ENCODE measurements around the gene SLC4A9.

- no peak for TF ChIP-seq CTCF (IDR thresholded peaks at IDR 0.05)
- no peak for TF ChIP-seq POLR2A (IDR thresholded peaks at IDR 0.05)
Measured at GRCh38 chr5:140391312-140391711, 31.3 kb downstream of the SLC4A9 start.
